ENCODE measurements around the gene RGSL1. TPM values are rescaled to one million over a fixed set of nuclear protein-coding genes. Genes with fewer than 3 reads are reported as not detected.

The RGSL1 gene
- total RNA-seq, 2 donors from 2014 or later: not detected

GRCh38 chr1:182589931-182590330 is 140.0 kb downstream of the RGSL1 start:
- ATAC-seq (no peak), DNase-seq (ENCODE audit: low spot score) (no peak)
- Mint-ChIP-seq H3K4me3 (peak overlapping the region; percentile 90), H3K36me3 (no peaks in the 10 kb centered on the region), H3K27ac (peak overlapping the region; percentile 95 to 100), H3K27me3 (peaks cover 0 to 11% of the 10 kb centered on the region in 2 donors), H3K4me1 (ENCODE audit: low read depth in 2 of 2) (peaks cover 35 to 44% of the 10 kb centered on the region in 2 donors), H3K9me3 (no peaks in the 10 kb centered on the region)

GRCh38 chr1:182595641-182596240 is 145.8 kb downstream of the RGSL1 start:
- no peak overlapping the region for H3K27ac Mint-ChIP-seq
- H3K36me3 Mint-ChIP-seq: no peaks in the 10 kb centered on the region
- H3K27me3 Mint-ChIP-seq: peaks cover 0 to 11% of the 10 kb centered on the region in 2 donors
- H3K9me3 Mint-ChIP-seq: no peaks in the 10 kb centered on the region
- peaks cover 0 to 14% of the 10 kb centered on the region in 2 donors for H3K4me1 Mint-ChIP-seq (ENCODE audit: low read depth in 2 of 2)
- H3K4me3 Mint-ChIP-seq: no peak overlapping the region
- ATAC-seq (peak; percentile 62 to 81), DNase-seq (ENCODE audit: low spot score) (no peak)

- no peak overlapping the region for H3K4me3 Mint-ChIP-seq
Measured at GRCh38 chr1:182596934-182597333, 147.0 kb downstream of the RGSL1 start.

GRCh38 chr1:182598296-182598695 is 148.3 kb downstream of the RGSL1 start:
- H3K27me3 Mint-ChIP-seq: peaks cover 0 to 3% of the 10 kb centered on the region in 2 donors
- no peaks in the 10 kb centered on the region for H3K9me3 Mint-ChIP-seq
- H3K4me1 Mint-ChIP-seq (ENCODE audit: low read depth in 2 of 2): peaks cover 0 to 14% of the 10 kb centered on the region in 2 donors
- no peak overlapping the region for H3K4me3 Mint-ChIP-seq
- ATAC-seq (no peak), DNase-seq (ENCODE audit: low spot score) (no peak)
- H3K27ac Mint-ChIP-seq: no peak overlapping the region
- H3K36me3 Mint-ChIP-seq: no peaks in the 10 kb centered on the region

More at GRCh38 chr1:182596934-182597333, 147.0 kb downstream of the RGSL1 start:
- H3K9me3 Mint-ChIP-seq: no peaks in the 10 kb centered on the region
- ATAC-seq (no peak), DNase-seq (ENCODE audit: low spot score) (no peak)
- H3K27ac Mint-ChIP-seq: peak overlapping the region in 1 of 2 donors; percentile 69
- peaks cover 0 to 14% of the 10 kb centered on the region in 2 donors for H3K4me1 Mint-ChIP-seq (ENCODE audit: low read depth in 2 of 2)
- H3K36me3 Mint-ChIP-seq: no peaks in the 10 kb centered on the region
- peaks cover 0 to 10% of the 10 kb centered on the region in 2 donors for H3K27me3 Mint-ChIP-seq

- no peak overlapping the region for H3K27ac Mint-ChIP-seq
Measured at GRCh38 chr1:182599339-182599738, 149.4 kb downstream of the RGSL1 start.

GRCh38 chr1:182600036-182600713 is 150.2 kb downstream of the RGSL1 start:
- Mint-ChIP-seq H3K36me3 (no peaks in the 10 kb centered on the region), H3K27ac (no peak overlapping the region), H3K4me3 (no peak overlapping the region), H3K27me3 (no peaks in the 10 kb centered on the region), H3K4me1 (ENCODE audit: low read depth in 2 of 2) (peaks cover 0 to 21% of the 10 kb centered on the region in 2 donors), H3K9me3 (no peaks in the 10 kb centered on the region)
- DNase-seq (ENCODE audit: low spot score): no peak
- ATAC-seq: no peak

More at GRCh38 chr1:182599339-182599738, 149.4 kb downstream of the RGSL1 start:
- Mint-ChIP-seq H3K36me3 (no peaks in the 10 kb centered on the region), H3K4me1 (ENCODE audit: low read depth in 2 of 2) (peaks cover 0 to 17% of the 10 kb centered on the region in 2 donors), H3K9me3 (no peaks in the 10 kb centered on the region), H3K27me3 (no peaks in the 10 kb centered on the region), H3K4me3 (no peak overlapping the region)
- DNase-seq (ENCODE audit: low spot score) (no peak), ATAC-seq (no peak)

GRCh38 chr1:182600745-182601415 is 150.9 kb downstream of the RGSL1 start:
- DNase-seq (ENCODE audit: low spot score): no peak
- ATAC-seq: no peak
- no peak overlapping the region for H3K4me3 Mint-ChIP-seq
- no peak overlapping the region for H3K27ac Mint-ChIP-seq
- H3K9me3 Mint-ChIP-seq: no peaks in the 10 kb centered on the region
- H3K4me1 Mint-ChIP-seq (ENCODE audit: low read depth in 2 of 2): peaks cover 0 to 21% of the 10 kb centered on the region in 2 donors
- no peaks in the 10 kb centered on the region for H3K36me3 Mint-ChIP-seq
- H3K27me3 Mint-ChIP-seq: no peaks in the 10 kb centered on the region

GRCh38 chr1:182601416-182601786 is 151.5 kb downstream of the RGSL1 start:
- Mint-ChIP-seq H3K4me1 (ENCODE audit: low read depth in 2 of 2) (peaks cover 0 to 21% of the 10 kb centered on the region in 2 donors), H3K4me3 (no peak overlapping the region), H3K27me3 (no peaks in the 10 kb centered on the region), H3K9me3 (no peaks in the 10 kb centered on the region), H3K36me3 (no peaks in the 10 kb centered on the region), H3K27ac (no peak overlapping the region)
- DNase-seq (ENCODE audit: low spot score) (peak; percentile 80), ATAC-seq (no peak)

- H3K4me3 Mint-ChIP-seq: no peak overlapping the region
- ATAC-seq (no peak), DNase-seq (ENCODE audit: low spot score) (peak; percentile 49)
- H3K9me3 Mint-ChIP-seq: no peaks in the 10 kb centered on the region
- peaks cover 2 to 4% of the 10 kb centered on the region in 2 donors for H3K27me3 Mint-ChIP-seq
- H3K36me3 Mint-ChIP-seq: no peaks in the 10 kb centered on the region
- H3K27ac Mint-ChIP-seq: no peak overlapping the region
- peaks cover 1 to 26% of the 10 kb centered on the region in 2 donors for H3K4me1 Mint-ChIP-seq (ENCODE audit: low read depth in 2 of 2)
Measured at GRCh38 chr1:182601913-182602312, 152.0 kb downstream of the RGSL1 start.

GRCh38 chr1:182602935-182603645 is 153.1 kb downstream of the RGSL1 start:
- peaks cover 8 to 27% of the 10 kb centered on the region in 2 donors for H3K4me1 Mint-ChIP-seq (ENCODE audit: low read depth in 2 of 2)
- no peak for DNase-seq (ENCODE audit: low spot score)
- no peaks in the 10 kb centered on the region for H3K36me3 Mint-ChIP-seq
- peaks cover 7 to 14% of the 10 kb centered on the region in 2 donors for H3K27me3 Mint-ChIP-seq
- ATAC-seq: no peak
- no peaks in the 10 kb centered on the region for H3K9me3 Mint-ChIP-seq
- H3K4me3 Mint-ChIP-seq: no peak overlapping the region
- H3K27ac Mint-ChIP-seq: no peak overlapping the region

- Mint-ChIP-seq H3K4me1 (ENCODE audit: low read depth in 2 of 2) (peaks cover 15 to 32% of the 10 kb centered on the region in 2 donors), H3K36me3 (no peaks in the 10 kb centered on the region), H3K27me3 (peaks cover 11 to 20% of the 10 kb centered on the region in 2 donors), H3K9me3 (no peaks in the 10 kb centered on the region), H3K4me3 (no peak overlapping the region), H3K27ac (no peak overlapping the region)
- DNase-seq (ENCODE audit: low spot score): no peak
- peak in 1 of 2 donors; percentile 1 for ATAC-seq
Measured at GRCh38 chr1:182603646-182604174, 153.8 kb downstream of the RGSL1 start.

GRCh38 chr1:182604175-182605164 is 154.5 kb downstream of the RGSL1 start, which contains the start of gene RGS16:
Gene RGS16 (minus strand): TSS chr1:182604389. CDS start chr1:182604259, 130 bp downstream.
- peak; percentile 96 for DNase-seq (ENCODE audit: low spot score)
- Mint-ChIP-seq H3K27ac (no peak within 1 kb of the TSS), H3K36me3 (no peaks in the 10 kb centered on the region), H3K4me1 (ENCODE audit: low read depth in 2 of 2) (peaks cover 20 to 37% of the 10 kb centered on the region in 2 donors), H3K9me3 (no peaks in the 10 kb centered on the region), H3K27me3 (peaks cover 15 to 28% of the 10 kb centered on the region in 2 donors), H3K4me3 (no peak within 1 kb of the TSS)
- ATAC-seq: peak; percentile 98 to 99
